ENCODE data around the gene GPD2. TPM values are rescaled to one million over a fixed set of nuclear protein-coding genes. Genes with fewer than 3 reads are reported as not detected.
A peak's percentile ranks its signal among the peaks of the same experiment; 100 is the strongest.

GPD2 gene
- total and polyA plus RNA-seq, 7 experiments from 2014 or later: 2.9 to 17.1 (median 10.2) TPM

DNA sequence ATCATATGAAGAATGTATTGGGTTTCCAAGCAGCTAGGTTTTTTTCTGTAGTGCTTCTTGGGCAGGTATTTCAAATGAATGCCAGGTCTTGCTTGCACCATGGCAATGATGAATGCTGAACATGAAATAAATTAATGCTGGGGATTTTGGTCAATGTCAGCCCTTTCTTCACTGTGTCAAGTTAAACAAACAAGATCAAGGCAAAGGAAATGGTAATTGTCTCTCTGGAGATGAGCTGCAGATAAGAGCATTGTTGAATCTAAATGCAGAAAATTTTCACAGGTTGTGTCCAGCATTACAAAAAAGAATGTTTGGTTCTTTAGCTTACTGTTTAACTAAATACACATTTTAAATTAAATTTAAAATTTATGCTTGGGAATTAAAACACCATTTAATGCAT lies 144.3 kb downstream of the GPD2 start:
- POLR2A ChIA-PET: interaction anchor here (0.6 kb wide), 1 partner anchor 262 kb away, joined by 3 read pairs; no protein-coding TSS in a partner anchor
- intact Hi-C loops (cut with micrococcal nuclease): loop anchor here (5.0 to 10.0 kb wide), 3 partner anchors 103 to 576 kb away; no protein-coding TSS in a partner anchor
- Histone ChIP-seq H3K9me3 (ENCODE audit: control insufficient read depth in 2 of 3, low read length in 3 of 3) (no peaks in the 10 kb centered on the region), H3K27ac (ENCODE audit: low read depth, low read length) (no peak overlapping the region), H3K4me3 (ENCODE audit: low read length) (no peak overlapping the region), H3K36me3 (ENCODE audit: control insufficient read depth in 2 of 3, insufficient read depth in 3 of 3, low read length in 3 of 3) (peaks cover 0 to 5% (median 0%) of the 10 kb centered on the region in 3 experiments), H3K27me3 (ENCODE audit: control insufficient read depth in 2 of 2, insufficient read depth in 2 of 2, low read length in 2 of 2) (no peaks in the 10 kb centered on the region), H3K4me1 (ENCODE audit: control insufficient read depth in 2 of 2, insufficient read depth in 2 of 2, low read length in 2 of 2) (peaks cover 0 to 8% of the 10 kb centered on the region in 2 donors)
- CTCF ChIA-PET: no interaction called here
- Mint-ChIP-seq H3K27me3 (no peaks in the 10 kb centered on the region), H3K9me3 (no peaks in the 10 kb centered on the region), H3K36me3 (peaks cover 0 to 30% (median 8%) of the 10 kb centered on the region in 5 donors), H3K4me3 (peak overlapping the region in 2 of 10 donors; percentile 15 to 23), H3K27ac (peak overlapping the region in 3 of 9 donors; percentile 3 to 60 (median 38)), H3K4me1 (peaks cover 0 to 21% (median 13%) of the 10 kb centered on the region in 7 donors)
- ATAC-seq (peak; percentile 48), DNase-seq (peak in 4 of 9 donors; percentile 5 to 18 (median 9))

DNA sequence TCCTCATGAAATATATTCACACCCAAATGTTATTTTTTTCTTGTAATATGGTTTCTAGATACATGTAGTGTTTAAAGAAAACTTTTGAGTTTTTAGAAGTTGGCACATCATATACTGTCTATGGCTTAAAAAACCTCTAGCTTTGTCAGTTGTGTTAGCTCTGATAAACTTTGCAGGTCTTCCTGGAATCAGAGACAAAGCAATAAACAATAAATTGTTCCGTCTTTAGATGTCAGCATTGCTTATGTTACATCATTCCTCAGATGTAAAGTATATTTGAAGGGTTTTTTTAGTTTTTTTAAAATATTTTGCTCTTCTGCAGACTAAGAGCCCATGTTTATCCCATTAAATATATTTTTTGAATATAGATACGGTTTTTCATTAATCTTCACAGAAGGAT lies 145.1 kb downstream of the GPD2 start:
- no peak overlapping the region for H3K4me3 Mint-ChIP-seq
- no peaks in the 10 kb centered on the region for H3K27me3 Mint-ChIP-seq
- H3K27ac Mint-ChIP-seq: no peak overlapping the region
- H3K36me3 ChIP-seq (ENCODE audit: control insufficient read depth in 2 of 3, insufficient read depth in 3 of 3, low read length in 3 of 3): peaks cover 0 to 5% (median 0%) of the 10 kb centered on the region in 3 experiments
- H3K4me1 Mint-ChIP-seq: peaks cover 0 to 21% (median 13%) of the 10 kb centered on the region in 7 donors
- H3K9me3 Mint-ChIP-seq: no peaks in the 10 kb centered on the region
- H3K4me3 ChIP-seq (ENCODE audit: low read length): no peak overlapping the region
- no peak for ATAC-seq
- peaks cover 0 to 8% of the 10 kb centered on the region in 2 donors for H3K4me1 ChIP-seq (ENCODE audit: control insufficient read depth in 2 of 2, insufficient read depth in 2 of 2, low read length in 2 of 2)
- ChIA-PET CTCF (interaction anchor here (1.2 kb wide), 1 partner anchor 246 kb away, joined by 3 read pairs; no protein-coding TSS in a partner anchor), POLR2A (no interaction called here)
- H3K27me3 ChIP-seq (ENCODE audit: control insufficient read depth in 2 of 2, insufficient read depth in 2 of 2, low read length in 2 of 2): no peaks in the 10 kb centered on the region
- peaks cover 0 to 31% (median 8%) of the 10 kb centered on the region in 5 donors for H3K36me3 Mint-ChIP-seq
- intact Hi-C loops (cut with micrococcal nuclease): loop anchor here (5.0 to 10.0 kb wide), 3 partner anchors 104 to 576 kb away; no protein-coding TSS in a partner anchor
- H3K9me3 ChIP-seq (ENCODE audit: control insufficient read depth in 2 of 3, low read length in 3 of 3): no peaks in the 10 kb centered on the region
- no peak for DNase-seq
- H3K27ac ChIP-seq (ENCODE audit: low read depth, low read length): no peak overlapping the region

DNA sequence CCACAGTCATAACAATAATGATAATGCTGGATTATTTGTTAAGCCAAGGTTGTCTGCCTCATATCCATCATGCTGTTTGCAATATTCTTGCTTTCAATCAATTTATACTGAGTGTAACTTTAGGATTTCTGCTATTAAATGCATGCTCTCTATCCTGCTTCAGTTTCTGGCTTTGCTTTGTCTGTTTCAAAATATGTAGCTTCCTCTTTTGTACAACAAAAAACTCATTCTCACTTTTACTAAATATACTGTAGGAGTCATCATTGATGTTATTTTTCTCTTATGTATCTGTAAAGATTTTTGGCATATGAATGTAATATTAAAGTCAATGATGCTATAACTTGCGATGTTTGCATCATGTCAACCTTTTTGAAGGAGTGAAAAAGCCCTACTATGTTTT lies 149.3 kb downstream of the GPD2 start:
- DNase-seq (no peak), ATAC-seq (no peak)
- peaks cover 0 to 20% (median 10%) of the 10 kb centered on the region in 7 donors for H3K4me1 Mint-ChIP-seq
- no peaks in the 10 kb centered on the region for H3K27me3 ChIP-seq (ENCODE audit: control insufficient read depth in 2 of 2, insufficient read depth in 2 of 2, low read length in 2 of 2)
- peaks cover 0 to 5% (median 0%) of the 10 kb centered on the region in 3 experiments for H3K36me3 ChIP-seq (ENCODE audit: control insufficient read depth in 2 of 3, insufficient read depth in 3 of 3, low read length in 3 of 3)
- no peaks in the 10 kb centered on the region for H3K27me3 Mint-ChIP-seq
- no peak overlapping the region for H3K4me3 Mint-ChIP-seq
- peaks cover 0 to 17% (median 4%) of the 10 kb centered on the region in 5 donors for H3K36me3 Mint-ChIP-seq
- intact Hi-C loops (cut with micrococcal nuclease): loop anchor here (5.0 to 10.0 kb wide), 5 partner anchors 309 to 1213 kb away; no protein-coding TSS in a partner anchor
- ChIA-PET CTCF (no interaction called here), POLR2A (no interaction called here)
- H3K27ac ChIP-seq (ENCODE audit: low read depth, low read length): no peak overlapping the region
- H3K4me3 ChIP-seq (ENCODE audit: low read length): no peak overlapping the region
- H3K27ac Mint-ChIP-seq: no peak overlapping the region
- H3K4me1 ChIP-seq (ENCODE audit: control insufficient read depth in 2 of 2, insufficient read depth in 2 of 2, low read length in 2 of 2): peaks cover 0 to 5% of the 10 kb centered on the region in 2 donors
- no peaks in the 10 kb centered on the region for H3K9me3 Mint-ChIP-seq
- H3K9me3 ChIP-seq (ENCODE audit: control insufficient read depth in 2 of 3, low read length in 3 of 3): no peaks in the 10 kb centered on the region

DNA sequence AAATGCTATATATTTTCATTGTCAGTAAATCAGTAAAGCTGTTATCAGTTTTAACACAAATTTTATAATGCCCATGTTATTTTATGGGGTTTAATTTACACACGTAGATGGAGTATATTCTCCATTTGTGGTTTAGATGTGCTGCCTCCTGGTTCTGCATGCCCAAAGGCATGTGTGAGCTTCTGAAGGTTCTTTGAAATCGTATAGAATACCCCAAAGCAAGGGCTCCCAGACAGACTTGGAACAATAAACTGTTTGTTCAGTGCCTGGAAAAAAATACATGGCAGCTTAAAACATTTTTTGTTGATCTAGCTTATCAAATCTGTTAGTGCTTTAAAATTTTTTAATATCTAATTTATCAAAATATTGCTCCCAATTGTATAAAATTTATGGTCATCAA lies 150.4 kb downstream of the GPD2 start:
- POLR2A ChIA-PET: interaction anchor here (0.7 to 1.1 kb wide), 2 partner anchors 14 to 252 kb away, joined by 3 to 4 read pairs; no protein-coding TSS in a partner anchor
- H3K4me3 ChIP-seq (ENCODE audit: low read length): no peak overlapping the region
- H3K4me3 Mint-ChIP-seq: no peak overlapping the region
- intact Hi-C loops (cut with micrococcal nuclease): loop anchor here (5.0 to 10.0 kb wide), 5 partner anchors 308 to 1214 kb away; no protein-coding TSS in a partner anchor
- no peak for ATAC-seq
- no peaks in the 10 kb centered on the region for H3K9me3 Mint-ChIP-seq
- H3K27me3 ChIP-seq (ENCODE audit: control insufficient read depth in 2 of 2, insufficient read depth in 2 of 2, low read length in 2 of 2): no peaks in the 10 kb centered on the region
- H3K27ac Mint-ChIP-seq: no peak overlapping the region
- CTCF ChIA-PET: interaction anchor here (0.8 to 1.0 kb wide), 2 partner anchors 252 to 393 kb away, joined by 3 read pairs; no protein-coding TSS in a partner anchor
- peaks cover 0 to 17% (median 4%) of the 10 kb centered on the region in 5 donors for H3K36me3 Mint-ChIP-seq
- H3K4me1 Mint-ChIP-seq: peaks cover 0 to 15% (median 4%) of the 10 kb centered on the region in 7 donors
- no peak for DNase-seq
- H3K27ac ChIP-seq (ENCODE audit: low read depth, low read length): no peak overlapping the region
- H3K27me3 Mint-ChIP-seq: no peaks in the 10 kb centered on the region
- H3K36me3 ChIP-seq (ENCODE audit: control insufficient read depth in 2 of 3, insufficient read depth in 3 of 3, low read length in 3 of 3): peaks cover 0 to 5% (median 0%) of the 10 kb centered on the region in 3 experiments
- H3K4me1 ChIP-seq (ENCODE audit: control insufficient read depth in 2 of 2, insufficient read depth in 2 of 2, low read length in 2 of 2): no peaks in the 10 kb centered on the region
- H3K9me3 ChIP-seq (ENCODE audit: control insufficient read depth in 2 of 3, low read length in 3 of 3): no peaks in the 10 kb centered on the region

DNA sequence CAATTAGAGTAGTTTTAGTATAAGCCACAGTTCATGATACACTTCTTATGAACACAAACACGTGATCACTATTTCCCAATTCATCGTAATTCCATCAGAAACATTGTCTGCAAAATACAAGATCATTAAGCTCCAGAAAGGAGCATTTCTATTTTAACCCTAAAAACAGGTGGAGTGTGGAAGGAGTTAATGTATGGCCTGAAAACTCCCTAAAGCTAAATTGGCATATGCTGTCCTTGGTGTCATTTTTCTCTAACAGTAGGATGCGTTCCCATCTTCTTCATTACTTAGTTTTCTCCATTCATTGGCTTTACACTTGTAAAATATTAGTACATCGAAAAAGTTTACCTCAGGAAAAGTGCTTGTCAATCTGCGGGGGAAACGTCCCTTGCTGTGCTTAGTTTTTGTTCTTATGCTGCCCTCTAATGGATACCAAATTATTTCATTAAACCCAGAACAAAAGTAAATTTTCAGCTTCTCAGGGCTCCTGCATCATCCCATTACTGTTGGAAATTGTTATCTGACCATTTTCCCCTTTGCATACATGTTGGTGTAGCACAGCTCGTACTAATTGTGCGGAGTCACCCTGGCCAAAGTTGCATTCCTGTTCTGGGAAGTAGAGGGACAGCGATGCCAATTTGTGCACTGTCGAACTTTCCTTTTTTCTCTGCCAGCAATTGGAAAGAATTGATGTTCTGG lies 153.4 kb downstream of the GPD2 start:
- Histone ChIP-seq H3K27me3 (ENCODE audit: control insufficient read depth in 2 of 2, insufficient read depth in 2 of 2, low read length in 2 of 2) (no peaks in the 10 kb centered on the region), H3K9me3 (ENCODE audit: control insufficient read depth in 2 of 3, low read length in 3 of 3) (no peaks in the 10 kb centered on the region), H3K4me1 (ENCODE audit: control insufficient read depth in 2 of 2, insufficient read depth in 2 of 2, low read length in 2 of 2) (no peaks in the 10 kb centered on the region), H3K27ac (ENCODE audit: low read depth, low read length) (no peak overlapping the region), H3K36me3 (ENCODE audit: control insufficient read depth in 2 of 3, insufficient read depth in 3 of 3, low read length in 3 of 3) (no peaks in the 10 kb centered on the region), H3K4me3 (ENCODE audit: low read length) (no peak overlapping the region)
- H3K9me3 Mint-ChIP-seq: no peaks in the 10 kb centered on the region
- ATAC-seq (peak; percentile 63), DNase-seq (peak in 6 of 9 donors; percentile 18 to 55 (median 42))
- no peaks in the 10 kb centered on the region for H3K27me3 Mint-ChIP-seq
- H3K36me3 Mint-ChIP-seq: peaks cover 0 to 7% (median 0%) of the 10 kb centered on the region in 5 donors
- H3K4me1 Mint-ChIP-seq: peaks cover 0 to 9% (median 4%) of the 10 kb centered on the region in 7 donors
- ChIA-PET CTCF (interaction anchor here (0.6 to 2.8 kb wide), 13 partner anchors 17 to 1225 kb away, joined by 3 to 19 read pairs (median 3); no protein-coding TSS in a partner anchor), POLR2A (interaction anchor here (1.3 kb wide), 1 partner anchor 255 kb away, joined by 3 read pairs; no protein-coding TSS in a partner anchor)
- intact Hi-C loops (cut with micrococcal nuclease): loop anchor here (1.0 to 10.0 kb wide), 11 partner anchors 189 to 1220 kb away; no protein-coding TSS in a partner anchor
- no peak overlapping the region for H3K4me3 Mint-ChIP-seq
- no peak overlapping the region for H3K27ac Mint-ChIP-seq

DNA sequence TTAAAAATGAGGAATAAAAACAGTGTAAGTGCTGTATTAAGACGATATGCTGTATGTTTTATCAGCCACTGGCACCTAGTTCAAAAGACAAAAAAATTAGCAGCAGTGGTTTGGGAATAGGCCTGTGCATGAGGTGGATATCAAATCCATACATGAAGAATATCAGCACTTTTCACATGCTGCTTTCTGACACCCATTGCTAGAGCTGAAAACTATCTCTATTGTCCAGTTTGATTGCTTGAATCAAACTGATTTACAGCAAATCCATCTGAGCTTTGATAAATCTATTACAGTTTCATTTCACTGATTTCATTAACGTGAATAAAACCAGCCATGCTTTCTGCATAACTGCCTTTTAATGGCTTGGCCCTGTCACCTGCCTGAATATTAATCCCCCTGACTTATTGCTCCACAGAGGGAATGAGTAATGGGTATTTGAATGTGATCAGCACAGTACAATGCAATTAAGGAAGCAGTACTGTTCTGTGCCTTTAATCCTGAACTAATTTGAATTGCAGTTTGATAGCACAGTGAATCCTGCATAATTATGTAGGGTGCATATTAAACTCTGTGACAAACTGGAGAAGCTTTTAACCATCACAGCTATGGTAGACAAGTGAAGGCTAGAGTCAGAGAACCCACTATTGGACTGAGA lies 154.0 kb downstream of the GPD2 start:
- H3K27ac ChIP-seq (ENCODE audit: low read depth, low read length): no peak overlapping the region
- H3K27me3 Mint-ChIP-seq: peaks cover 0 to 2% (median 0%) of the 10 kb centered on the region in 5 donors
- no peaks in the 10 kb centered on the region for H3K9me3 ChIP-seq (ENCODE audit: control insufficient read depth in 2 of 3, low read length in 3 of 3)
- no peaks in the 10 kb centered on the region for H3K36me3 ChIP-seq (ENCODE audit: control insufficient read depth in 2 of 3, insufficient read depth in 3 of 3, low read length in 3 of 3)
- DNase-seq (no peak), ATAC-seq (no peak)
- no peaks in the 10 kb centered on the region for H3K9me3 Mint-ChIP-seq
- no peak overlapping the region for H3K27ac Mint-ChIP-seq
- no peaks in the 10 kb centered on the region for H3K27me3 ChIP-seq (ENCODE audit: control insufficient read depth in 2 of 2, insufficient read depth in 2 of 2, low read length in 2 of 2)
- no peak overlapping the region for H3K4me3 ChIP-seq (ENCODE audit: low read length)
- peaks cover 0 to 3% (median 0%) of the 10 kb centered on the region in 5 donors for H3K36me3 Mint-ChIP-seq
- no peak overlapping the region for H3K4me3 Mint-ChIP-seq
- H3K4me1 Mint-ChIP-seq: peaks cover 0 to 5% (median 4%) of the 10 kb centered on the region in 7 donors
- no peaks in the 10 kb centered on the region for H3K4me1 ChIP-seq (ENCODE audit: control insufficient read depth in 2 of 2, insufficient read depth in 2 of 2, low read length in 2 of 2)
- intact Hi-C loops (cut with micrococcal nuclease): no loop called here
- ChIA-PET POLR2A (no interaction called here), CTCF (interaction anchor here (0.5 to 2.8 kb wide), 9 partner anchors 41 to 1225 kb away, joined by 3 to 19 read pairs (median 5); no protein-coding TSS in a partner anchor)
